ENCODE measurements around the gene MINPP1.

DNA sequence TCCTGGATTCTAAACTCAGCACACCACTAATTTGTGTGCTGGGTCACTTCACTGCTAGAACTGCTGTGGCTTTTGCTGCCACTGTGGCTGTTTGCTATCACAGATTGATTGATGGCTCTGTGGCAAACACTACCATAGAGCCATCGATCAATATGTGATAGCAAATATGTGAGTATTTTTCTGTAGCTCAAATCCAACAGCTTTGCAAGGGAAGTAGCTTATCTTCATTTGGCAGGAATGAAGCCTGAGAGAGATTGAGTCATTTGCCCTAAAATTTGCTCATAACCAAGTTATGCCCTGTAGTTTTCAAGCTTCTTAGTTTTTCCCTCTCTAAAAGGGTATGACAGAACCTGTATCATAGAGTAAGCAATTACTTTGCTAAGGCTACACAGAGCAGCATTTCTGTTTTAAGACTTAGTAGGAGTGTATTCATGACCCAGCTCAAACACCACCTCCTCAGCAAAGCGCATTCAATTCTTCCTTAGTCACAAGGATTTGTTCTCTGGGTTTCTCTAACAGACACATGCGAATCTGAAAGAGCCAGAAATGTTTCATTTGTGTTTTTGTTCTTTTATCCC lies 43.1 kb downstream of the MINPP1 start:
- no peak for TF ChIP-seq CTCF (IDR thresholded peaks at IDR 0.05)
- no peak for TF ChIP-seq POLR2A (IDR thresholded peaks at IDR 0.05)
